K562 (cell line): ENCODE measurements around the gene FUT8.

Experiments used
- PHTF2 ChIP-seq: fragments of 250-450 bp; sonication (Bioruptor Pico); IDR thresholded peaks from 2 replicates; pipeline ENCODE4 v1.5.0; 2021; ENCODE audit warnings: mild to moderate bottlenecking
- SIX5 ChIP-seq, 2 experiments: IDR thresholded peaks; 2 replicates each; pipeline ENCODE4 v1.6.1; 2011; ENCODE audit warnings: low read length in 2 of 2, borderline replicate concordance in 1 of 2, low read depth in 1 of 2, mild to moderate bottlenecking in 1 of 2, moderate library complexity in 1 of 2; ENCODE audit not compliant: insufficient read depth in 1 of 2
- SREBF2 ChIP-seq: sonication (generic); formaldehyde crosslinking; IDR thresholded peaks from 2 replicates; pipeline ENCODE4 v1.4.0; 2020; ENCODE audit warnings: mild to moderate bottlenecking, missing genetic modification reagents
- ZNF609 ChIP-seq: sonication (generic); formaldehyde crosslinking; IDR thresholded peaks from 2 replicates; pipeline ENCODE4 v1.8.1; 2023; ENCODE audit warnings: missing genetic modification reagents, mild to moderate bottlenecking, borderline replicate concordance
- TF ChIP-seq, protein P1 (sequence below): fragments of 450-650 bp; formaldehyde crosslinking; conservative IDR thresholded peaks from 2 replicates; pipeline ENCODE4 v1.4.0; 2022; ENCODE audit warnings: mild to moderate bottlenecking, missing genetic modification characterization

GRCh38 chr14:65483647-65484046, 71.1 kb downstream of the FUT8 start:
- TF ChIP-seq SIX5 (IDR thresholded peaks at IDR 0.05; ENCODE audit: borderline replicate concordance in 1 of 2, insufficient read depth in 1 of 2, low read depth in 1 of 2, low read length in 2 of 2) (no peak), ZNF609 (no peak), PHTF2 (CRISPR knock-in tag) (no peak), SREBF2 (CRISPR knock-in tag) (no peak)
- TF ChIP-seq, protein P1, sequence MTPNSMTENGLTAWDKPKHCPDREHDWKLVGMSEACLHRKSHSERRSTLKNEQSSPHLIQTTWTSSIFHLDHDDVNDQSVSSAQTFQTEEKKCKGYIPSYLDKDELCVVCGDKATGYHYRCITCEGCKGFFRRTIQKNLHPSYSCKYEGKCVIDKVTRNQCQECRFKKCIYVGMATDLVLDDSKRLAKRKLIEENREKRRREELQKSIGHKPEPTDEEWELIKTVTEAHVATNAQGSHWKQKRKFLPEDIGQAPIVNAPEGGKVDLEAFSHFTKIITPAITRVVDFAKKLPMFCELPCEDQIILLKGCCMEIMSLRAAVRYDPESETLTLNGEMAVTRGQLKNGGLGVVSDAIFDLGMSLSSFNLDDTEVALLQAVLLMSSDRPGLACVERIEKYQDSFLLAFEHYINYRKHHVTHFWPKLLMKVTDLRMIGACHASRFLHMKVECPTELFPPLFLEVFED (CRISPR knock-in tag) = no peak
